ENCODE results near the gene SORBS2.

- TF ChIP-seq CTCF (IDR thresholded peaks at IDR 0.05) (no peak), POLR2A (IDR thresholded peaks at IDR 0.05) (no peak)
Measured at GRCh38 chr4:185721190-185722028, 90.6 kb downstream of the SORBS2 start.

Data from thyroid gland (tissue), 4 donors.